Tibial nerve (tissue), 3 donors: Measurements from ENCODE around the gene CCDC63.

Source experiments
- CTCF ChIP-seq, 5 experiments: fragments of 200-600 bp in 3 of 5; fragments of 450-650 bp in 2 of 5; sonication (generic) in 3 of 5; IDR thresholded peaks; one replicate each; pipeline ENCODE4 v1.5.1; 2016 to 2019; ENCODE audit warnings: antibody characterized with exemption in 5 of 5, mild to moderate bottlenecking in 3 of 5, moderate library complexity in 2 of 5
- POLR2A ChIP-seq, 2 donors: fragments of 450-650 bp; IDR thresholded peaks; one replicate each; pipeline ENCODE4 v1.6.1; 2017; ENCODE audit warnings: antibody characterized with exemption in 2 of 2, mild to moderate bottlenecking in 2 of 2, moderate library complexity in 2 of 2

GRCh38 chr12:110813285-110813684 is 33.5 kb upstream of the CCDC63 start:
- TF ChIP-seq CTCF (IDR thresholded peaks at IDR 0.05) (no peak), POLR2A (IDR thresholded peaks at IDR 0.05) (no peak)
